ENCODE measurements around the gene PDSS2.

PDSS2 gene

GRCh38 chr6:107274288-107274687, 185.1 kb downstream of the PDSS2 start:
- no peak for DNase-seq (ENCODE audit: low read depth in 1 of 2, low spot score in 1 of 2)

GRCh38 chr6:107272246-107272645, 187.1 kb downstream of the PDSS2 start:
- no peak for DNase-seq (ENCODE audit: low read depth in 1 of 2, low spot score in 1 of 2)

- no peak for DNase-seq (ENCODE audit: low read depth in 1 of 2, low spot score in 1 of 2)
These were observed 188.1 kb downstream of the PDSS2 start for GRCh38 chr6:107271208-107271790.

- DNase-seq (ENCODE audit: low read depth in 1 of 2, low spot score in 1 of 2), result no peak
These were observed 191.7 kb downstream of the PDSS2 start for GRCh38 chr6:107267634-107268033.

GRCh38 chr6:107267006-107267405, 192.4 kb downstream of the PDSS2 start:
- DNase-seq (ENCODE audit: low read depth in 1 of 2, low spot score in 1 of 2), result no peak

- no peak for DNase-seq (ENCODE audit: low read depth in 1 of 2, low spot score in 1 of 2)
These were observed 192.8 kb downstream of the PDSS2 start for GRCh38 chr6:107266563-107266962.

GRCh38 chr6:107264357-107264840, 195.0 kb downstream of the PDSS2 start:
- no peak for DNase-seq (ENCODE audit: low read depth in 1 of 2, low spot score in 1 of 2)

- DNase-seq (ENCODE audit: low read depth in 1 of 2, low spot score in 1 of 2), result no peak
These were observed 199.4 kb downstream of the PDSS2 start for GRCh38 chr6:107259951-107260350.

- DNase-seq (ENCODE audit: low read depth in 1 of 2, low spot score in 1 of 2), result no peak
These were observed 211.2 kb downstream of the PDSS2 start for GRCh38 chr6:107248147-107248546.

GRCh38 chr6:107246972-107247615, 212.3 kb downstream of the PDSS2 start:
- DNase-seq (ENCODE audit: low read depth in 1 of 2, low spot score in 1 of 2), result no peak

- no peak for DNase-seq (ENCODE audit: low read depth in 1 of 2, low spot score in 1 of 2)
These were observed 213.0 kb downstream of the PDSS2 start for GRCh38 chr6:107246249-107246971.

GRCh38 chr6:107244742-107245480, 214.5 kb downstream of the PDSS2 start:
- no peak for DNase-seq (ENCODE audit: low read depth in 1 of 2, low spot score in 1 of 2)

GRCh38 chr6:107244082-107244741, 215.2 kb downstream of the PDSS2 start:
- DNase-seq (ENCODE audit: low read depth in 1 of 2, low spot score in 1 of 2), result no peak

GRCh38 chr6:107243471-107243870, 215.9 kb downstream of the PDSS2 start:
- DNase-seq (ENCODE audit: low read depth in 1 of 2, low spot score in 1 of 2), result no peak

- no peak for DNase-seq (ENCODE audit: low read depth in 1 of 2, low spot score in 1 of 2)
These were observed 221.2 kb downstream of the PDSS2 start for GRCh38 chr6:107237992-107238660.

GRCh38 chr6:107235511-107235910, 223.9 kb downstream of the PDSS2 start:
- DNase-seq (ENCODE audit: low read depth in 1 of 2, low spot score in 1 of 2), result no peak

- no peak for DNase-seq (ENCODE audit: low read depth in 1 of 2, low spot score in 1 of 2)
These were observed 224.4 kb downstream of the PDSS2 start for GRCh38 chr6:107235007-107235406.

GRCh38 chr6:107231243-107231642, 228.1 kb downstream of the PDSS2 start:
- no peak for DNase-seq (ENCODE audit: low read depth in 1 of 2, low spot score in 1 of 2)

- DNase-seq (ENCODE audit: low read depth in 1 of 2, low spot score in 1 of 2), result no peak
These were observed 228.9 kb downstream of the PDSS2 start for GRCh38 chr6:107230448-107230847.

- no peak for DNase-seq (ENCODE audit: low read depth in 1 of 2, low spot score in 1 of 2)
These were observed 229.3 kb downstream of the PDSS2 start for GRCh38 chr6:107230024-107230423.

GRCh38 chr6:107228754-107229153, 230.6 kb downstream of the PDSS2 start:
- DNase-seq (ENCODE audit: low read depth in 1 of 2, low spot score in 1 of 2), result no peak
